HG02884 (cell line): ENCODE measurements around the gene RAB24.
"Not testable (repeated sequence)": the region's sequence is repeated elsewhere in the genome, so short reads cannot be mapped to it uniquely, and the experiment has no call there.

ENCODE experiments used
- ATAC-seq: cut with Tn5 transposase; IDR thresholded peaks from one replicate; pipeline ENCODE4 v1.9.1; 2021; ENCODE audit warnings: mild to moderate bottlenecking, moderate library complexity; ENCODE audit not compliant: unreplicated experiment

The RAB24 gene

GRCh38 chr5:177303121-177303924 is at the start of gene RAB24, which contains the start of gene PRELID1:
Gene RAB24, minus strand, starts transcription at chr5:177303719. Its CDS starts 431 bp downstream, at chr5:177303288.
Gene PRELID1, plus strand, starts transcription at chr5:177303799. Its CDS starts 187 bp downstream, at chr5:177303986.
- peak; percentile 55 for ATAC-seq

GRCh38 chr5:177353093-177353492 is 49.6 kb upstream of the RAB24 start:
- no peak for ATAC-seq

- ATAC-seq = peak; percentile 88
Measured at GRCh38 chr5:177351392-177352329, 48.1 kb upstream of the RAB24 start, which contains the start of gene LMAN2. Gene LMAN2, minus strand, starts transcription at chr5:177351668. Its CDS starts 21 bp downstream, at chr5:177351647.

GRCh38 chr5:177350776-177351391 is 47.4 kb upstream of the RAB24 start:
- no peak for ATAC-seq

GRCh38 chr5:177349762-177350161 is 46.2 kb upstream of the RAB24 start:
- no peak for ATAC-seq

GRCh38 chr5:177349362-177349647 is 45.8 kb upstream of the RAB24 start:
- ATAC-seq = no peak

- no peak for ATAC-seq
Measured at GRCh38 chr5:177347699-177348098, 44.2 kb upstream of the RAB24 start.

GRCh38 chr5:177346820-177347219 is 43.3 kb upstream of the RAB24 start:
- no peak for ATAC-seq

- ATAC-seq = no peak
Measured at GRCh38 chr5:177344891-177345290, 41.4 kb upstream of the RAB24 start.

GRCh38 chr5:177343777-177344176 is 40.3 kb upstream of the RAB24 start:
- no peak for ATAC-seq

GRCh38 chr5:177343000-177343399 is 39.5 kb upstream of the RAB24 start:
- ATAC-seq = not testable (repeated sequence)

- no peak for ATAC-seq
Measured at GRCh38 chr5:177339107-177339638, 35.7 kb upstream of the RAB24 start.

- no peak for ATAC-seq
Measured at GRCh38 chr5:177338251-177339106, 35.0 kb upstream of the RAB24 start.

- ATAC-seq = no peak
Measured at GRCh38 chr5:177336603-177337494, 33.3 kb upstream of the RAB24 start.

GRCh38 chr5:177336112-177336511 is 32.6 kb upstream of the RAB24 start:
- ATAC-seq = no peak

- no peak for ATAC-seq
Measured at GRCh38 chr5:177335701-177336065, 32.2 kb upstream of the RAB24 start.

- no peak for ATAC-seq
Measured at GRCh38 chr5:177334781-177335700, 31.5 kb upstream of the RAB24 start.

- no peak for ATAC-seq
Measured at GRCh38 chr5:177334155-177334551, 30.6 kb upstream of the RAB24 start.
